GM18858 (cell line): Measurements from ENCODE around the gene PYGB.

Experiments
- ATAC-seq: cut with Tn5 transposase; IDR thresholded peaks from one replicate; pipeline ENCODE4 v1.9.1; 2021; ENCODE audit not compliant: unreplicated experiment

Gene PYGB

DNA sequence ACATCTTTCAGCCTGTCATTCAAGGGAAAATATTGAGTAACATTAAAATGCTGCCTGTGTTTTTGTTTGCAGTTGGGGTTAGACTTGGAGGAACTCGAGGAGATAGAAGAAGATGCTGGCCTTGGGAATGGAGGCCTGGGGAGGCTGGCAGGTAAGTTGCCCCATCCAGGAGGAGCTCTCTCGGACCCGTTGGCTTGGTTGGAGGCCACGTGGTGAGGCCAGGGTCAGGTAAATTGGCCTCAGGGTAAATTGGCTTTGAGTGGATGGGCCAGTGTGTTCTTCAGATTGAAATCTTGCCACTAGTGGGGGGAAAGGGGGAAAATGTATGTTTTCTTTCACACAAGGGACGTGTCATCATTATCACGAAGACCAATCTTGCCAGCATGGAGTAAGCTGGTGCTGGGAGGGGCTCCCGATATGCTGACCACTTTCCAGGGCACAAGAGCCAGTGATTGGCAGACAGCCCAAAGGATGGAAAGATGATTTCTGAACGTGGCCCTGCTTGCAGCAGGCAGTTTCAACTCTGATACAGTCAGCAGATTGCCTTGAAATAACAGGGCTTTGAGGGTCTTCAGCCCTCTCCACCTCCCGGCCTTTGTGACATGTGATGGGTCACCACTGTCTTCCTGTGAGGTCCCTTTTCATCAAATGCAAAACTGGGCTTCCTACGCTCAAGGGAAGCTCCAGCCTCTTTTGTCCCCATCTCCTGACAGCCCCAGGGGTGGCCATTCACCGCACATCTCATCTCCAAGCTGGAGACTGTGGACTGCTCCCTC is 21.4 kb downstream of the PYGB start:
- no peak for ATAC-seq

DNA sequence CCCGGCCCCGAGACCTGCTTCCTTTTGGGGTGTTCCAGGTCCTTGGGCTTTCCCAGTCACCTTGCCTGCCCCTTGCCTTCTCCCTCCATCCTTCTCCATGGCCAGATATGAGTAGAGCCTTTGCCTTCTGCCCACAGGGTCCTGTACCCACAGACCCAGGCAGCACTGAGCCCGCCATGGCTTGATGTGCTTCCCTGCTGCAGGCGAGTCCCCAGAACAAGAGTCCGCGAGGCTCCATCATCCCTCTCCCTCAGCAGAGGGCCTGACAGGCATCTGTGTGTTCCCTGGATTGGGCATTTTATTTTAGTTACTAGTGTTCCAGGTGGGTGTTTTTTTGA is 21.9 kb downstream of the PYGB start:
- no peak for ATAC-seq

DNA sequence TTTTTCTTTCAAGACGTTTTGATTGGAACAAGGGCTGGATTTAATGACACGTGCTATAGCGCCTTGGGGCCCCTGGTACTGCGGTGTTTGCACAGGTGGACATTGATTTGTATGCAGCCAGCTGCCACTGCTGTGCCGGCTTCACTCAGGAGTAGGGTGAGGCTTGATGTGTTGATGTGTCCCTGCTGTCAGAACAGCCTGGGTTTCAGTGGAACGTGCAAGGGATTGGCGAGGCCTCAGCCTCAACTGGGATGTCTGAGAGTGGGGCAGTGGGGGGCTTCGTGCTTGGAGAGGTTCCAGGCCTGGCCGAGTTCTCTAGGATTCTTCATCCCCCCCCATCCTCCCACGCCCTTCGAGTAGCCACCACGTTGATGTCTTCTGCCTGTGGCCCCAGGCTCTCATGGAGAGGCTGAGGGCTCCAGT is 23.0 kb downstream of the PYGB start:
- ATAC-seq: no peak

DNA sequence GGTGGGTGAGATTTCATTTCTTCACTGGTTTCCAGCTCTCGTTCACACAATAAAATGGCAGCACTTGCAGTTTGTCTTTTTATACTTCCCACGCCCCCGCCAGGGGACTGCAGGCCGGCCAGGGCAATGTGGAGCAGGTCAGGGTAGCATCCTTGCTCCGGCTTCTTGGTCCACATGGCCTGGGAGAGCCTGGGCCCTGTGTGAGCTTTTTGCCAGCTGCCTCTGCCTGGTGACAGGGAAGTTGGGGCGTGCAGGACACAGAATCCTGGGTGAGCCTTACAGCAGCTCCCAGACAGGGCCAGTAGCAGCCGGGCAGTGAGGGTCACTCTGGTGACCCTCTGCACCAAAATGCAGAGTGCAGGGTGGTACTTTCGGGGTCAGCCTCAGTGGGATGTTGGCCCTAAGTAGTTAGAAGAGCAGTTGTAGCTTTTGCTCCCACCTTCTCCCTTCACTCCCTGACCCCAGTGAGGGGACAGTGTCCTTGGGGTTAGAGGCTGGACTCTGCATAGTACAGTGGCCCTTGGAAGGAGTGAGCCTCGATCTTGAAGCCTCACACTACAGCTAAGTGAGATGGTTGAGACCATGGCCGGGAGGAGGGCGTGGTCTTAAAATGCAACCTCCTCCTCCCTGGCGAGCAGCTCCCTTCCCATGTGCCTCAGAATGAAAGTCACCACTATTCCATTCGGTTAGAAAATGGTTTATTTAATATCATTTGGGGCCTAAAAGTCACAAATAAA is 23.8 kb downstream of the PYGB start:
- ATAC-seq: no peak

DNA sequence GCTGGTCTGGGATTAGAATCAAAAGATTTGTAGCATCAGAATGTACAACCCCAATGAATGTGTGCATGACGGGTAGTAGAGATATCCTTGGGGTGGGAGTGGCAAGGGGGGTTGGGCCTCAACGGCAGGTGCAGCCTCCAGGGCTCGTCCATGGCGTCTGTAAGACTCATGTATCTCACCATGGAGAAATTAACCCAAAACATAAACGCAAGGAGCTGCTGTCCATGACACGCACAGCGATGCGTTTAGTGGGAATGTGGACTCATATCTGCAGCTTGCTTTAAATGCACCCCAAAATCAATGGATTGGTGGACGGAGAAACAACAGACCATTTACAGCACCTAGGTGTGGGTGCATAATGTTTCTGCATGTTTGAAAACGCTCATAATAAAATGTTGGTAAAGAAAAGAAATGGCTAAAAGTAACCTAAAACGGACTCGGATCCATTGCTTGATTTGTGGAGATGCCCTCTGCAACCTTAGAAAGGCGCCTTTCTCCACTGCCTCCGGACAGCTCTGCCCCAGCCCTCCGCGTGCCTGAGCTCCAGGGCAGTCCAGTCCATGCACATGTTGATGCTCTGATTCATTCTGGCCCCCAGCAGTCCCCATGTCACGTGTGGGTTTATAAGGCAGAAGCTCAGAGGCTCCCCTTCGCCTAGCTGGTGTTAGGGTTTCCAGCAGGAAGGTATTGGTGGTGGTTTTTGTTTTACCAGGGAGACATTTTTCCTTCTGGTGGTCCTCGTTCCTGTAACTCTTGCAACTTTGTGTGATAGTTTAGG is 24.5 kb downstream of the PYGB start:
- no peak for ATAC-seq

DNA sequence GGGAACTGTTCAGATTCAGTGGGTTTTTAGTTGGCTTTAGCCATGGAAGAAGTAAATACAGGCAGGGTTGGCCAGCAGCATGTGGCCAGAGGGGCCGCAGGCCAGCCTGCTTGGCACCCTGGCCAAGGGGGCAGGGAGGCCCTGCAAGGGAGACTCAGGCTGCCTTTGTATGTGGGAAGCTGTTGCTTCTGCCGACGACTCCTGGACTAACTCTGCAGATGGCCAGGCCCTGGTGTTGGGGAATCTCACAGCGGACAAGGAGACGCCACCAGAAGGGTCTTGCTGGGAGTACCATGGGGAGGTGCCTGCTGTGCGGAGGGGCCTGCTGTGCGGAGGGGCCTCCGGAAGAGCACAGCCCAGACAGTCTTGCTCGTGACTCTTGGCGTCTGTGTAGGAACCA is 25.2 kb downstream of the PYGB start:
- ATAC-seq: no peak

DNA sequence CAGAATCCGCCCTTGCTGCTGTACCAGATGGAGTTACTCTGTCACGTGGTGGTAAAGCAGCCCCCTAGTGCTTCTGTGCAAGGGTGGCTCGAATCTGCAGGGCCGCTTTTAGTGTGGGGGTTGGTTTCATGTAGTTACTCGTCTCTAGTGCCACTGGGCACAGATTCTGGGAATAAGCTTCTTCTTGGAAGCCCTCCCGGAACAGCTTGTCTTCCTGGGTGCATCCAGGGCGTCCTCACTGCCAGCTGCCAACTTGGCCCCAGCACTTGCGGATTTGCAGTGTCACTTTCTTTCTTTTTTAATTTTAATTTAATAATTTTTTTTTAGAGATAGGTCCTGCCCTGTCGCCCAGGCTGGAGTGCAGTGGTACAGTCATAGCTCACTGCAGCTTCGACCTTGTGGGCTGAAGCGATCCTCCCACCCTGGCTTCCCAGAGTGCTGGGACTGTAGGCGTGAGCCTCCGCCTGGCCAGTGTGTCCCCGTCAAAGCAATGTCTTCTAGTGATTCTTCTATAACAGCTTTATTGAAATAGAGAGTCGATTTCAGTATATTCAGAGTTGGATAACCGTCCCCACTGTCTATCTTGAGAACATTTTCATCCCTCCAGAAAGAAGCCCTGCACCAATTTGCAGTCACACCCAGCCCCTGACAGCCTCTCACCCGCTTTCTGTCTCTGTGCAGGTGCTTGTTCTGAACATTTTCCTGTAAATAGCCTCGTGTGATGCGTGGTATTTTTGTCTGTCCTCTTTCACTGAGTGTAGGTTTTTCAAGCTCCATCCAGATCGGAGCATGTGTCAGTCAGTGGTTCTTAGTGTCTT is 25.9 kb downstream of the PYGB start:
- no peak for ATAC-seq

DNA sequence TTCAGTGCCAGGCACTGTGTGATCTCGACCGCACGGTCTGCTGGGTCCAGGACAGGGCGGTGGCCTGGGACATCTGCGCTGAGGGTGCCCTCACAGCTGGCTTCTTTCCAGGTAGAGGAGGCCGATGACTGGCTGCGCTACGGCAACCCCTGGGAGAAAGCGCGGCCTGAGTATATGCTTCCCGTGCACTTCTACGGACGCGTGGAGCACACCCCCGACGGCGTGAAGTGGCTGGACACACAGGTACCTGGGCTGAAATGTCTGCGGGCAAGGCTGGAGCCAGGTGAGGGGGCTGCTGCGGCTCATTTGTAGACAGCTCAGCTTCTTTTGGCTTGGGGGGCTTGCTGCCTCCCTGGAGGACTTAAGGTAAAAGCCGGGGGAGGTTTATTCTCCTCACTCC is 26.6 kb downstream of the PYGB start:
- ATAC-seq: no peak

DNA sequence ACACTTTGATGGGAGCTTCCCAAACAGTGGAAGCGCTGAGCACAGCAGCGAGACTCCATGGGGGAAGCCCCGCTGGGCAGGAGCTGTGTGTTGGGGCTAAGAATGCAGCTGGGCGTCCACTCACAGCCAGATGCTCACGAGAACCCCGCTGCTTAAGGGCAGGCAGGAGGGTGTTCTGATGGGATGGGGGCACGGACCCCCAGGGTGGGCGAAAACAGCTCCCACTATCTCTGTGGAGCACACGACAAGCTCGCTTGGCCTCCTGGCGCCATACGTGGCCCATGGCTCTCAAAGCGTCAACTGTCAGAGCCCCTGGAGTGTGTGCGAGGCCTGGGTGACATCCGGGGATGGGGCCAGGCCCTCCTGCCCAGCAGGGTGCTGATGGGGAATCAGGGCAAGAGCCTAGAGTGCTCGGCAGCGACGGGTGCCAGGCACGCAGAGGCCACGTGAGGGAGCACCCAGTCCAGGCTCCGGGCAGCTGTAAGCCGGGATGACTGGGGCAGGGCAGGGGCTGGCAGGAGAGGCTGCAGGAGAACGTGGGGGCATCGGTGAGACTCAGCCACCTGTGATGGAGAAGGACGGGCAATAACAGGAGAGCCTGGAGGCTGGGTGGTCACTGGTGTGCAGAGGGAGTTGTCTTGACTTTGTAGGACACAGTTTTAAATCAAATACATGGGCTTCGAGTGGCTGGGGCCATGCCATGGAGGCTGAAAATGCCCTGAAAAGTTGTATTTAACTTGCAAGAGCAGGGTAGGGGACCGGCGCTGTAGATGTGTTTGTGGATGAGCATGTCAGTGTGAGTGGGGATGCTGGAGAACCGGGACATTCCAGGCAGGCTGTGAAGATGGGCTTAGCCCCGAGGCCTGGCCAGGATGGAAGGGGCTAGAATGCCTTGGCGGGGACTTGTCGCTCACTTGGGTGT is 27.3 kb downstream of the PYGB start:
- ATAC-seq: no peak

DNA sequence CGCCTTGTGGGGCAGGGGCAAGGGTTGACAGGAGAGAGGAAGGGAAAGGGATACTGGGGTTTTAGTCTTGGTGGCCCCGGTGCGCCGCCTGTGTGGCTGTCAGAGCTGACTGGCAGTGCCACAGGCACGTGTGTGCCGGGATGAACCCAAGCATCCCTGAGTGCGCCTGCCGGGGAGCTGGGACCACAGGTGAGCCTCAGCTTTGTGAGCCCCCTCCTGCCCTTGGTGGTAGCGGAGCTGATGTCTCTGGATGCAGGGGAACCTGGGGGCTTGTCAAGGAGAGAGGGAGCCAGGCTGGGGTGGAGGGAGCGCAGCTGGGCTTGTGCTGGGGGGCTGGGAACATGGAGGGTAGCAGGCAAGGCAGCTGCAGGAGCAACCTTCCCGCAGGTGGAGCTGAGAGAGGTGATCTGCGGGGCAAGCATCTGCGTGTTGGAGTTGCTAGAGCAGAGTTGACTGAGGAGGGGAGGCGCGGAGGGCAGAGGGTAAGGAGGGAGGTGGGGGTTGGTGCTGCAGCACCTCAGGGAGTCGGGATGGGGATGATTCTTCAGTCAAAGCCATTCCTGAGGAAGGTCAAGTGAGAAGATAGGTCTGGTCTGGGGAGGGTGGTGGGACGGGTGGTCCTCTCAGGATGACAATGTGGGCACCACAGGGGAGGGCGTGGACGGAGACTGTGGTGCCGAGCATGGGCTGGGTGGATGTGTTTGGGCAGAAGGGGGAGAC is 28.1 kb downstream of the PYGB start:
- no peak for ATAC-seq

DNA sequence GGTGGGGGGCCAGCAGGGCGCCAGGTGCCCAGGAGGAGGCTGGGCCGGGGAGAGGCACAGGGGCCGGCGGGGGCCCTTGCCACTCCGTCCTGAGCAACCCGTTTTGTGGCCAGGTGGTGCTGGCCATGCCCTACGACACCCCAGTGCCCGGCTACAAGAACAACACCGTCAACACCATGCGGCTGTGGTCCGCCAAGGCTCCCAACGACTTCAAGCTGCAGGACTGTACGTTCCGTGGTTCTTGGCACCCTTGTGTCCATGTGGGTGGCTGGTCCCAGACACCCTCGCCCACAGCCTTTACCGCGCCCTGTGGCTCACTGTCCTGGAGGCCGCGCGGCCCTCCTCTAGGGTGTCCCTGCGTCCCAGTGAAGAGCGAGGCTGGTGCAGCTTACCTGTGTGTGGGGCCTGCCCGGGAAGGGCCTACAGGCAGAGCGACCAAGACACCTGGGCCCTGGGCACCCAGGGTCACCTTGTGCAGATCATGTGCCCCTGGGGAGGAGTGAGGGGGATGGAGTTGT is 28.7 kb downstream of the PYGB start:
- no peak for ATAC-seq

DNA sequence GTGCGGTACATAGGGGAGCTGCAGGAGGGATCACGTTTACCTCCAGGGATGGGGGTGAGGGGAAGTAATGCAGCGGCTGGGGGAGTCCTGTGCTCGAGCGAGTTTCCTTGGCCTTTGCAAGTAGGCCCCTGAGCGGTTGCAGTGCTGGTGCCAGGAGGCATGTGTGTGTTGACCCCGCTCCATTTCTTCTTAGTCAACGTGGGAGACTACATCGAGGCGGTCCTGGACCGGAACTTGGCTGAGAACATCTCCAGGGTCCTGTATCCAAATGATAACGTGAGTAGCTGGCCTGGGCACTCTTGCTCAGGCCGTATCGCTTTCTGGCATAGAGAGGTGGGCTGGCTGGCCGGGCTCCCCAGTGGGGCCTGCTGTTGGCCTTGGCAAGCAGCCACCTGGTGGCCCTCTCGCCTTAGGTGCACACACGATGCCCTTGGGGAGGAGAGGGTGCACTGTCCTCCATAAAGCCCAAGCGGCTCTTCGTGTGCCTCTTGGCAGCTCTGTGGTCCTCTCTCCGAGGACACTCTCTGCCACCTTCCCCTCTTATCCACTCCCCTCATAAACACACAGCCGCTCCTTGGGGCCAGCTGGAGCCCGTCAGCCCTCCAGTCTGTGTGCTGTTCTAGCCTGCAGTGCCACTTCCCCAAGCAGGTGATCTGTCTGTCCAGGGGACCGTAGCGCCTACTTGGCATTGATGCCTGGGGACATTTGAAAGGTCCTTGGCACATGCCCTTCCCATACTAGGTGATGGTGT is 29.3 kb downstream of the PYGB start:
- ATAC-seq: no peak

DNA sequence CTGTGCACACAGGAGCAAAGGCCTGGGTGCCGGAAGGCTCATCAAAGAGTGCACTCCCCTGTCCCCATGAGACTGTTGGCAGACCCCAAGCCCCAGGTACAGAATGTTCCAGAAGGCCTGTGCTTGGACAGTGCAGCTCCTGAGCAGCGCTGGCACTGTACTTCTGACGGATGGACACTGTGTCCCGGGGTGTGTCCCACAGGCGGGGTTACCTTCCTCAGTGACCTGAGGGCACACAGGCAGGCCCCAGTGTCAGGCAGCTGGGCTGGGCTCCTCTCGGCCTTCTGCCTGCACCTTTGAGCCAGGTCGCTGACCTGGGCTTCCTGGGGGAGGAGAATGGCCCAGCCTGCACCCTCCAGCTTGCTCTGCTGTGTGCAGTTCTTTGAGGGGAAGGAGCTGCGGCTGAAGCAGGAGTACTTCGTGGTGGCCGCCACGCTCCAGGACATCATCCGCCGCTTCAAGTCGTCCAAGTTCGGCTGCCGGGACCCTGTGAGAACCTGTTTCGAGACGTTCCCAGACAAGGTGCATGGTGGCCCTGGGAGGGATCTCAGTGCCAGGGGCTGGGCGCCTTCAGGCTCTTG is 30.1 kb downstream of the PYGB start:
- ATAC-seq: no peak

DNA sequence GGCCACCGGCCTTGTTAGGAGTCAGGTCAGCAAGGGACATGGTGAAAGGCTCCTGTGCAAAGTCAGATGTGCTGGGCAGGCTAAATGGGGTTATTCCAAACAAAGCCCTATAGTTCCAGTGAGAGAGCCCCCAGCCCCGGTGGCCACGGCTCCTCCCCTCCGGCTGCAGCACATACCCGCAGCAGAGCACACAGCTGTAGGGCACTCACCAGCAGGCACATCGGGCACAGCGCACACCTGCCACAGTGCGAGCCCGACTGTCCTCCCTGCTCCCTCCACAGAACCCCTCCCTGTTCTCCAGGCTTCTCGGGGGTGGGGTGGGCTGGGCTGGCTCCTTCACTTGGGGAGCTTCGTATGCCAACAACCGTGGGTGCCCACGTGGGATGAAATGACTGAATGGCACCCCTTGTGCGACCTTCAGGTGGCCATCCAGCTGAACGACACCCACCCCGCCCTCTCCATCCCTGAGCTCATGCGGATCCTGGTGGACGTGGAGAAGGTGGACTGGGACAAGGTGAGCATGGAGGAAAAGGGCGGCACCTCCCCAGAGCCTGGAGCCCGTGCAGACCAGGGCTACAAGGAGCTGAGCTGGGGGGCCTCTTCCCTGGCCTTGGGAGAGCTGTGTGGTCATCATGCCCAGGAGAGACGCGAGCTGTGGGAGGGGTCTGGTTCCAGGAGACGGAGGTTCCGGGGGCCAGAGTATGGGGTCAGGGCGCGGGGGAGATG is 30.9 kb downstream of the PYGB start:
- ATAC-seq: no peak

DNA sequence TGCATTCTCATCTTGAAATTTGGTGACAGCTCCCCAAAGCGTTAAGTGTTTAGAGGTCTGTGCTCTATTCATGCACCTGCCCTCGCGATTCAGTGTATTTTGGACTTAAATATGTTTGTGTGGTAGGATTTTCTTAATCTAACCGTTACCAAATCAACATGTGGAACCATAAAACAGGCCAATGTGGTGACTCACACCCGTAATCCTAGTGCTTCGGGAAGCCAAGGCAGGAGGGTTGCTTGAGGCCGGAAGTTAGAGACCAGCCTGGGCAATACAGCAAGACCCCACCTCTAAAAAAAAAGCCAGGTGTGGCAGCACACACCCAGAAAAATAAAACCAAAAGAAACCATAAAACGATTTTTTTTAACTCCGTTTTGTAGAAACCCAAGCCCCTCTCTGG is 31.5 kb downstream of the PYGB start:
- no peak for ATAC-seq

DNA sequence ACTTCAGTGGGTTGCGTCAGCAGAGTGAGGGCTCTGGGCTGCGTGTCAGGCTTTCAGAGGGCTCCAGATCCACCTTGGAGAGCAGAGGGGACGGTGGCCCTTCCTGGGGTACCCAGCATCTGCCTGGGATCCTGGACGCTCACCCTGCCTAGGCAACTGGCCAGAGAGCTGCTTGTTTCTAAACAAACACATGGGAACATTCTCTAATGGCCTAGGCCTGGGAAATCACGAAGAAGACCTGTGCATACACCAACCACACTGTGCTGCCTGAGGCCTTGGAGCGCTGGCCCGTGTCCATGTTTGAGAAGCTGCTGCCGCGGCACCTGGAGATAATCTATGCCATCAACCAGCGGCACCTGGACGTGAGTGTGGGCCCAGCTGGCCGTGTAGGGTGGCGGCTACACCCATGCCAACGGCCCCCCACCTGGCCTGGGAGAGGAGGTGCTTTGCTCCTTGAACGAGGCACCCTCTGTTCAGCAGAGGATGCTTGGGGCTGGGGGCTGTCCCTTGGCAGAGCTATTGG is 32.2 kb downstream of the PYGB start:
- ATAC-seq: no peak
